Fibroblast of lung (primary cell): Measurements from ENCODE around the gene SGCG.

Experiments
- EZH2 ChIP-seq: IDR thresholded peaks from 2 replicates; pipeline ENCODE4 v1.5.1; 2012; ENCODE audit warnings: low read length, control low read depth, mild to moderate bottlenecking; ENCODE audit errors: missing control alignments
- TF ChIP-seq, protein P1 (sequence below), 2 donors: IDR thresholded peaks in 1 of 2; conservative IDR thresholded peaks in 1 of 2; 1 replicate in 1 of 2; 2 replicates in 1 of 2; pipeline ENCODE4 v1.5.1; 2011 to 2012; ENCODE audit warnings: low read length in 2 of 2, control low read depth in 1 of 2, inconsistent platforms in 1 of 2, low read depth in 1 of 2, mild to moderate bottlenecking in 1 of 2

GRCh38 chr13:23322353-23323336, 141.9 kb downstream of the SGCG start:
- TF ChIP-seq EZH2 = no peak
- TF ChIP-seq, protein P1, sequence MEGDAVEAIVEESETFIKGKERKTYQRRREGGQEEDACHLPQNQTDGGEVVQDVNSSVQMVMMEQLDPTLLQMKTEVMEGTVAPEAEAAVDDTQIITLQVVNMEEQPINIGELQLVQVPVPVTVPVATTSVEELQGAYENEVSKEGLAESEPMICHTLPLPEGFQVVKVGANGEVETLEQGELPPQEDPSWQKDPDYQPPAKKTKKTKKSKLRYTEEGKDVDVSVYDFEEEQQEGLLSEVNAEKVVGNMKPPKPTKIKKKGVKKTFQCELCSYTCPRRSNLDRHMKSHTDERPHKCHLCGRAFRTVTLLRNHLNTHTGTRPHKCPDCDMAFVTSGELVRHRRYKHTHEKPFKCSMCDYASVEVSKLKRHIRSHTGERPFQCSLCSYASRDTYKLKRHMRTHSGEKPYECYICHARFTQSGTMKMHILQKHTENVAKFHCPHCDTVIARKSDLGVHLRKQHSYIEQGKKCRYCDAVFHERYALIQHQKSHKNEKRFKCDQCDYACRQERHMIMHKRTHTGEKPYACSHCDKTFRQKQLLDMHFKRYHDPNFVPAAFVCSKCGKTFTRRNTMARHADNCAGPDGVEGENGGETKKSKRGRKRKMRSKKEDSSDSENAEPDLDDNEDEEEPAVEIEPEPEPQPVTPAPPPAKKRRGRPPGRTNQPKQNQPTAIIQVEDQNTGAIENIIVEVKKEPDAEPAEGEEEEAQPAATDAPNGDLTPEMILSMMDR (conservative IDR thresholded peaks at IDR 0.05 in 1 of 2, IDR thresholded peaks at IDR 0.05 in 1 of 2; ENCODE audit: low read depth in 1 of 2, low read length in 2 of 2) = no peak
